ENCODE data around the gene SAMD10.

DNA sequence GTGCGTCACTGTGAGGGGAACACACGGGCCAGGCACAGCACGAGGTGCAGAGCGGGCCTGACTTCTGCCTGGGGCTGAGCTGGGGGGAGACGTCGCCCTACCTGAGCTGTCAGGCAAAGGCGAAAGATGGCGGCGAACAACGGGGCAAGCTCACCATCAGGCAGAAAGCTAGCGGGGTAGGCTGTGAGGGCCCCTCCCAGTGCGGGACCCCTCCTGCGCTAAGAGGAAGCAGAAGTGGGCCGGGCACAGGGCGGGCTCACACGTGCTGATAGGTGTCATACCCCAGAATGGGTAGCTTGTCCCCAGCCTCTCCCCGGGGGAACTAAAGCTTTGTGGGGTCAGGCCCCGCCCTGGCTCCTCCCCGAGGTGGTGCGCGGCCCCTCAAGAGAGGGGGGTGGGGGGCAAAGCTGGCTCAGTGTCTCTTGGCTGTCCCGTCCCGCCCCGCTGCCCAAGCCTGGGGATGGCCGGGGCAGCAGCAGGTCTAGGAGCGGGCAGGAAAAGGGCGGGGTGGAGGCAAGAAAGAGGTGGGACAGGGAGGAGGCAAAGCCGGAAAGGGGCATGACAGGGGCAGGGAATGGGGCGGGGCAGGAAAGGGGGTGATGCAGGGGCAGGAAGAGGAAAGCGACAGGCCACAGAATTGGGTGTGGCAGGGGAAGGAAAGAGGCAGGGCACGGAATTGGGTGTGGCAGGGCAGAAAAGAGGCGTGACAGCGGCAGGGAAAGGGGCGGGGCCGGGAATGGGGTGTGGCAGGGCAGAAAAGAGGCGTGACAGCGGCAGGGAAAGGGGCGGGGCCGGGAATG lies 38.0 kb downstream of the SAMD10 start:
- no peak for TF ChIP-seq POLR2AphosphoS5 (IDR thresholded peaks at IDR 0.05)
- TF ChIP-seq, protein P1, sequence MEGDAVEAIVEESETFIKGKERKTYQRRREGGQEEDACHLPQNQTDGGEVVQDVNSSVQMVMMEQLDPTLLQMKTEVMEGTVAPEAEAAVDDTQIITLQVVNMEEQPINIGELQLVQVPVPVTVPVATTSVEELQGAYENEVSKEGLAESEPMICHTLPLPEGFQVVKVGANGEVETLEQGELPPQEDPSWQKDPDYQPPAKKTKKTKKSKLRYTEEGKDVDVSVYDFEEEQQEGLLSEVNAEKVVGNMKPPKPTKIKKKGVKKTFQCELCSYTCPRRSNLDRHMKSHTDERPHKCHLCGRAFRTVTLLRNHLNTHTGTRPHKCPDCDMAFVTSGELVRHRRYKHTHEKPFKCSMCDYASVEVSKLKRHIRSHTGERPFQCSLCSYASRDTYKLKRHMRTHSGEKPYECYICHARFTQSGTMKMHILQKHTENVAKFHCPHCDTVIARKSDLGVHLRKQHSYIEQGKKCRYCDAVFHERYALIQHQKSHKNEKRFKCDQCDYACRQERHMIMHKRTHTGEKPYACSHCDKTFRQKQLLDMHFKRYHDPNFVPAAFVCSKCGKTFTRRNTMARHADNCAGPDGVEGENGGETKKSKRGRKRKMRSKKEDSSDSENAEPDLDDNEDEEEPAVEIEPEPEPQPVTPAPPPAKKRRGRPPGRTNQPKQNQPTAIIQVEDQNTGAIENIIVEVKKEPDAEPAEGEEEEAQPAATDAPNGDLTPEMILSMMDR (IDR thresholded peaks at IDR 0.05): no peak
- TF ChIP-seq EP300 (IDR thresholded peaks at IDR 0.05; ENCODE audit: low read depth): no peak
- TF ChIP-seq POLR2A (IDR thresholded peaks at IDR 0.05): no peak

All from transverse colon (tissue), 4 donors.